Pancreas (tissue), 10 donors: ENCODE data around the gene ZHX3. TPM values are rescaled to one million over a fixed set of nuclear protein-coding genes. Genes with fewer than 3 reads are reported as not detected.
"Not testable (repeated sequence)": the region's sequence is repeated elsewhere in the genome, so short reads cannot be mapped to it uniquely, and the experiment has no call there.

Source experiments
- ATAC-seq, 4 donors: fragments of 200-7000 bp; cut with Tn5 transposase; one replicate each; pipeline versions ENCODE4 v1.8.0 to v1.9.1; 2020; ENCODE audit warnings: mild to moderate bottlenecking in 4 of 4, moderate library complexity in 4 of 4
- DNase-seq, 6 donors: peaks; one replicate each; pipeline ENCODE4 v3.0.0-alpha.2; 2020
- FAIRE-seq: peaks from 2 replicates; lab custom pipeline; 2012; peaks lifted over from hg19 to GRCh38; lab: Jason Lieb, UNC
- H3K27ac ChIP-seq, 4 donors: fragments of 200-600 bp; sonication (generic); 1 replicate in 3 of 4; 2 replicates in 1 of 4; pipeline versions ENCODE4 v1.5.0 to v1.8.0; 2020
- H3K27me3 ChIP-seq, 4 donors: fragments of 200-600 bp; one replicate each; pipeline ENCODE4 v1.8.0; 2021
- H3K36me3 ChIP-seq, 3 donors: fragments of 200-600 bp; sonication (generic) in 1 of 3; one replicate each; pipeline versions ENCODE4 v1.5.0 to v1.8.0; 2020 to 2021
- H3K4me1 ChIP-seq, 3 donors: fragments of 200-600 bp; one replicate each; pipeline ENCODE4 v1.8.0; 2021
- H3K4me3 ChIP-seq, 4 donors: fragments of 200-600 bp; sonication (generic) in 2 of 4; one replicate each; pipeline versions ENCODE4 v1.5.0 to v1.8.0; 2020 to 2021
- H3K9me3 ChIP-seq, 4 donors: fragments of 200-600 bp; one replicate each; pipeline ENCODE4 v1.8.0; 2021
- WGBS, 2 donors: extraction: QIAGEN DNeasy Blood & Tissue Kit; methylation state at CpG; one replicate each; pipeline ENCODE4 v1.1.7; 2013; 5-methylcytosine and 5-hydroxymethylcytosine counted together
- intact Hi-C, 3 donors: fragments of 100-400 bp; cut with DNase I; formaldehyde crosslinking; loops; one replicate each; pipeline versions ENCODE4 v1.11.1 to v1.14.2; 2022
- polyA plus RNA-seq, 2 donors: library from polyadenylated mRNA; stranded (reverse); fragments of 200-250 nt; gene quantifications; one replicate each; pipeline ENCODE4 v1.2.3, GENCODE V29; 2013
- total RNA-seq, 6 donors: library from RNA; stranded (reverse); fragmentation: NEBNext Ultra II Directional in 4 of 6; extraction: Animal tissue kit (Norgen Biotek cat#: 25700) in 4 of 6; gene quantifications; one replicate each; pipeline versions ENCODE4 v1.2.1 to v1.2.4, GENCODE V29; 2021 to 2023
- TF ChIP-seq, protein P1 (sequence below), 4 donors: fragments of 200-600 bp; sonication (generic) in 3 of 4; IDR thresholded peaks; one replicate each; pipeline versions ENCODE4 v1.5.0 to v1.8.0; 2021; ENCODE audit warnings: antibody characterized with exemption in 4 of 4
- donor health status: healthy with polysubstance abuse.
- donor health status: DM: no; HTN: no; CAD: no; lungs with moderate emphysema.
- donor health status: DM: no; HTN: no; CAD: no.
- donor health status: control.
- donor health status: control.
- donor health status: Bipolar disorder and iron deficiency.
- donor health status: DM: yes; HTN: yes; CAD: no.
- donor health status: DM: no; HTN: no; CAD: no.
- donor health status: DM: no; HTN: no; CAD: no.
- donor health status: DM: yes; HTN: yes; CAD: no.

The ZHX3 gene
- total and polyA plus RNA-seq, 8 donors = 7.9 to 17.3 (median 13.0) TPM

DNA sequence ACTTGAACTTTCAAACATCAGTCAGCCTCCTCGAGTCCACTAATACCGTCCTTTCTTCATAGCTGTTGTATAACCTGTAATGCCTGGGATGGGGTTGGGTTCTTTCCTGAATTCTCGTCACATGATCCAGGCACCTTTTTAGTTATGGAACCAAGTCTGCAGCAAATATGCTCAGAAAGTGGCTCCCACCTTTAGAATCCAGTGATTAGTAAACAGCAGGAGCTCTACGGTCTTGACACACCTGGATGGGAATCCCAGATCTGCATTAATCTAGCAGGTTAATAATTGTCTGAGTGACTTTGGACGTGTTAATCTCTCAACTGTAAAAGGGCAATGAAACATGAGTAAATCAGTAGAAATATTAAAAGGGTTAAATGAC, 729 bp upstream of the ZHX3 start:
- peaks cover 6 to 19% (median 12%) of the 10 kb centered on the region in 3 donors for H3K4me1 ChIP-seq
- intact Hi-C loops = no loop called here
- FAIRE-seq = no peak
- H3K36me3 ChIP-seq = no peaks in the 10 kb centered on the region
- TF ChIP-seq, protein P1, sequence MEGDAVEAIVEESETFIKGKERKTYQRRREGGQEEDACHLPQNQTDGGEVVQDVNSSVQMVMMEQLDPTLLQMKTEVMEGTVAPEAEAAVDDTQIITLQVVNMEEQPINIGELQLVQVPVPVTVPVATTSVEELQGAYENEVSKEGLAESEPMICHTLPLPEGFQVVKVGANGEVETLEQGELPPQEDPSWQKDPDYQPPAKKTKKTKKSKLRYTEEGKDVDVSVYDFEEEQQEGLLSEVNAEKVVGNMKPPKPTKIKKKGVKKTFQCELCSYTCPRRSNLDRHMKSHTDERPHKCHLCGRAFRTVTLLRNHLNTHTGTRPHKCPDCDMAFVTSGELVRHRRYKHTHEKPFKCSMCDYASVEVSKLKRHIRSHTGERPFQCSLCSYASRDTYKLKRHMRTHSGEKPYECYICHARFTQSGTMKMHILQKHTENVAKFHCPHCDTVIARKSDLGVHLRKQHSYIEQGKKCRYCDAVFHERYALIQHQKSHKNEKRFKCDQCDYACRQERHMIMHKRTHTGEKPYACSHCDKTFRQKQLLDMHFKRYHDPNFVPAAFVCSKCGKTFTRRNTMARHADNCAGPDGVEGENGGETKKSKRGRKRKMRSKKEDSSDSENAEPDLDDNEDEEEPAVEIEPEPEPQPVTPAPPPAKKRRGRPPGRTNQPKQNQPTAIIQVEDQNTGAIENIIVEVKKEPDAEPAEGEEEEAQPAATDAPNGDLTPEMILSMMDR (IDR thresholded peaks at IDR 0.05) = no peak
- 9 to 12% methylated on average over 5 of the region's 5 CpGs for WGBS, 2 donors
- DNase-seq = no peak
- peak in 1 of 4 donors; percentile 5 for ATAC-seq
- peak overlapping the region in 3 of 4 donors; percentile 12 to 79 (median 56) for H3K27ac ChIP-seq
- no peaks in the 10 kb centered on the region for H3K27me3 ChIP-seq
- H3K4me3 ChIP-seq = peak overlapping the region in 2 of 4 donors; percentile 85 to 94
- H3K9me3 ChIP-seq = no peaks in the 10 kb centered on the region

DNA sequence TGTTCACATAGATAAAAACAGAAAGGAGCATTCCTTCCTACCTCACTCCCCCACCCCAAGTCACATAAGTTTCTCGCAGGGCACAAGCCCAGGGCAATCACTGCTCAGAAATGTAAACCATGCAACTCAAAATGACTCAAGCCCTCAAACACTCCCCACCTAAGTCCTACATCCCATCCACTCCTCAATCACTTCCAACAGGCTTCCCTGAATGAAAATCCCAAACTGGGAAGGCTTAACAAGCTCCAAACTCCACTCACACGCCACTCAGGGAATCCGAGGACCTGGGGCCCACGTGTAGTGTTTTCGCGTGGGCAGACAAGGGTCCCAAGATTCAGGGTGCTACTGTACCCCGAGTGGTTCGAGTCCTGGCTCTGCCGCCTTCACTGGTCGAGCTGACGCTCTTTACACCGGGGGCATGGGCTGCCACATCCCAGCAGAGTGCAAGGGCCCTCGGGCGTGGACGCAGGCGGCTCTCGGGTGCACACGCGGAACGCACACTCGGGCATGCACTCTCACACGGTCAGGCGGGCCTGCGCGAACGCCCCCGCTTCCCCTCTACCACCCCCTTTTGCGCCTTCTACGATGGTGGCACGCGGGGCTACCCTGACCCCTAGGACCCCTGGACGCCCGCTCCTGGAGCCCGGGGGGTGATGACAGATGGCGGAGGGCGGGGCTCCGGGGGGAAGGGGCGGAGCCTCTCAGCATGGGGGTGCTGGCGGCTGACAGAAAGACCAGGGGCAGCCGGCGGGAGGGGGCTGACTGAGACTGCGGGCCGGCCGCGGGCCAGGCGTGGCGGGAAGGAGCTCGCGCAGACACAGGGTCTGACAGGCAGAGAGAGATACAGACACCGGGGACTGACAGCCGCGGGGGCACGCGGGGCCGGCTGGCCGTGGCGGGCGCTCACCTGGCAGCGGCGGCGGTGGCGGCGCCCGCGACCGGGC, 657 bp downstream of the ZHX3 start:
- H3K27me3 ChIP-seq = no peaks in the 10 kb centered on the region
- ATAC-seq = peak; percentile 25 to 65 (median 61)
- no peaks in the 10 kb centered on the region for H3K36me3 ChIP-seq
- intact Hi-C loops = no loop called here
- peak overlapping the region; percentile 79 to 94 (median 82) for H3K4me3 ChIP-seq
- H3K9me3 ChIP-seq = no peaks in the 10 kb centered on the region
- FAIRE-seq = no peak
- TF ChIP-seq, protein P1 (IDR thresholded peaks at IDR 0.05) = no peak
- H3K27ac ChIP-seq = peak overlapping the region; percentile 63 to 75 (median 70)
- peaks cover 6 to 19% (median 12%) of the 10 kb centered on the region in 3 donors for H3K4me1 ChIP-seq
- DNase-seq = peak; percentile 67 to 91 (median 80)
- whole genome bisulfite sequencing, 2 donors = 2 to 3% methylated on average over 46 to 66 of the region's 66 CpGs

DNA sequence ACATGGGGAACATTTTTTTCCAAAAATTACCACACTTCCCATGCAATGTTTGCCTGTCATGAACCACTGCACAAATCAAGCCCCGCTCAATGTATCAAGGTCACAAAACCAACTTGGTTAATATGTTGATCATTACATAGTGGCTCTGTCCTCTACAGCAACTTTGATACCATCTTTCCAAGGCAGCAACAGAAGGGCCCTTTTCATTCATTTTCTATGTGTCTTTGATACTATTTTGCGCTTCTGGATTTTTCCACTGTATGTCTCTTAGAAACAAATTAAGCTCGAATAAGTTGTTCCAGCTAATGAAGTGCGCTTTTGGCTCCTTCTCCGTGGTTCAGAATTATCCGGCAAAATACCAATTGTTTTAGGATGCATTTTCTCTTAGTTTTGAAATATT, 1.5 kb downstream of the ZHX3 start:
- Histone ChIP-seq H3K4me3 (peak overlapping the region in 1 of 4 donors; percentile 80), H3K9me3 (no peaks in the 10 kb centered on the region), H3K27ac (peak overlapping the region in 2 of 4 donors; percentile 69 to 75), H3K36me3 (no peaks in the 10 kb centered on the region), H3K27me3 (no peaks in the 10 kb centered on the region), H3K4me1 (peaks cover 6 to 19% (median 12%) of the 10 kb centered on the region in 3 donors)
- DNase-seq (no peak), FAIRE-seq (no peak), ATAC-seq (no peak)
- WGBS, 2 donors = 44 to 46% methylated on average over 6 of the region's 6 CpGs
- TF ChIP-seq, protein P1 (IDR thresholded peaks at IDR 0.05) = no peak
- intact Hi-C loops = no loop called here

DNA sequence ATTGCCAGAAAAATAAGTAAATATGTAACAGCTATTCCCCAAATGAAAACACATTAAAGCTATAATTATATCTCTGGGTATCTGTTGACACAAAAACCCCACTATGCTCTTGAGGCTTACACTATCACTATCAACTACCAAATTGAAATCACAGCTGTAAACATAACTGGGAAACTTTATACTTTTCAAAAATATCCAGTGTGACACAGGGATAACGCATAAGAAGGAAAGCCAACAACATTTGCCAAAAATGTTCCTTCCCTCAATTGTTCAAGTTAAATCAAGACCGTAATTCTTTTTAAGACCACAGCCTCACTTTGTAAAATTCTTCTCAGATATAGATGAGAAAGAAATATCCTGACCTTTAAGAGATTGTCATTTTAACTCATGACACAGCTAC, 3.1 kb downstream of the ZHX3 start:
- no peaks in the 10 kb centered on the region for H3K36me3 ChIP-seq
- intact Hi-C loops = no loop called here
- TF ChIP-seq, protein P1 (IDR thresholded peaks at IDR 0.05) = no peak
- H3K27ac ChIP-seq = peak overlapping the region in 1 of 4 donors; percentile 14
- DNase-seq (no peak), FAIRE-seq (no peak), ATAC-seq (no peak)
- no peaks in the 10 kb centered on the region for H3K9me3 ChIP-seq
- no peaks in the 10 kb centered on the region for H3K27me3 ChIP-seq
- WGBS, 2 donors = 69 to 71% methylated on average over 2 of the region's 2 CpGs
- peaks cover 6 to 19% (median 12%) of the 10 kb centered on the region in 3 donors for H3K4me1 ChIP-seq
- no peak overlapping the region for H3K4me3 ChIP-seq

DNA sequence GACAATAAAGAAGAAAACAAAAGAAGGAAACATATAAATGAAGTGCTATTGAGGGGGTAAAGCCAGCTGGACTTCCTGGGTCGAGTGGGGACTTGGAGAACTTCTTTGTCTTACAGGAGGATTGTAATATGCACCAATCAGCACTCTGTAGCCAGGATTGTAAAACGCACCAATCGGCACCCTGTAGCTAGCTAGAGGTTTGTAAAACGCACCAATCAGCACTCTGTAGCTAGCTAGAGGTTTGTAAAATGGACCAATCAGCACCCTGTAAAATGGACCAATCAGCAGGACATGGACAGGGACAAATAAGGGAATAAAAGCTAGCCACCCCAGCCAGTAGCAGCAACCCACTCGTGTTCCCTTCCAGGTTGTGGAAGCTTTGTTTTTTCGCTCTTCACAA, 5.5 kb downstream of the ZHX3 start:
- peaks cover 0 to 21% (median 15%) of the 10 kb centered on the region in 3 donors for H3K4me1 ChIP-seq
- not testable (repeated sequence) for FAIRE-seq

More for the DNA sequence above, 5.5 kb downstream of the ZHX3 start:
- H3K9me3 ChIP-seq, intact Hi-C loops, H3K36me3 ChIP-seq, ATAC-seq, H3K4me3 ChIP-seq, H3K27me3 ChIP-seq, H3K27ac ChIP-seq, DNase-seq: not testable (repeated sequence)
- WGBS, 2 donors = 90 to 92% methylated on average over 6 of the region's 6 CpGs
